ENCODE data around the gene EDN1. TPM values are rescaled to one million over a fixed set of nuclear protein-coding genes. Genes with fewer than 3 reads are reported as not detected.
A peak's percentile ranks its signal among the peaks of the same experiment; 100 is the strongest.

Gene EDN1
- total RNA-seq, 1 donor, result 1.4 TPM

- Histone ChIP-seq H3K4me1 (ENCODE audit: insufficient read depth, low read length) (peaks cover 27% of the 10 kb centered on the region), H3K4me2 (ENCODE audit: insufficient read depth, low read length) (no peak overlapping the region), H2AFZ (ENCODE audit: low read length) (no peak overlapping the region), H3K9me3 (ENCODE audit: low read depth, low read length) (no peaks in the 10 kb centered on the region), H3K79me2 (ENCODE audit: insufficient read depth, low read length) (no peaks in the 10 kb centered on the region), H3K27me3 (ENCODE audit: insufficient read depth, low read length) (peaks cover 6% of the 10 kb centered on the region), H3K4me3 (ENCODE audit: insufficient read depth, low read length) (no peak overlapping the region), H3K36me3 (ENCODE audit: insufficient read depth, low read length) (no peaks in the 10 kb centered on the region), H4K20me1 (ENCODE audit: insufficient read depth, low read length) (no peaks in the 10 kb centered on the region), H3K27ac (ENCODE audit: low read depth, low read length) (no peak overlapping the region)
- peak; percentile 73 for DNase-seq (ENCODE audit: insufficient read length, low spot score, missing footprints)
- no peak for TF ChIP-seq CTCF (IDR thresholded peaks at IDR 0.05; ENCODE audit: extremely low read depth, low read depth, low read length)
Observed at GRCh38 chr6:12345694-12346058, 55.5 kb downstream of the EDN1 start.

Small RNA genes within 50 kb of the gene (small RNA-seq; reads per million reads assigned to genes)
- gene SUMO2P12, result not detected
